SK-N-SH treated with all-trans-retinoic acid at 6 μM for 48 hours (cell line): ENCODE data around the gene CIITA.

Source experiments
- ATAC-seq: fragments of 200-7000 bp; cut with Tn5 transposase; 3 replicates; pipeline ENCODE4 v1.9.1; 2020; ENCODE audit warnings: mild to moderate bottlenecking, moderate library complexity
- BACH2 ChIP-seq: fragments of 250-450 bp; sonication (Bioruptor Pico); IDR thresholded peaks from 2 replicates; pipeline ENCODE4 v1.9.0; 2021; ENCODE audit warnings: mild to moderate bottlenecking, borderline replicate concordance
- CSDC2 ChIP-seq: fragments of 250-450 bp; sonication (Bioruptor Pico); IDR thresholded peaks from 2 replicates; pipeline ENCODE4 v1.5.0; 2020; ENCODE audit warnings: mild to moderate bottlenecking, moderate library complexity
- ESRRG ChIP-seq: fragments of 250-450 bp; sonication (Bioruptor Pico); IDR thresholded peaks from 2 replicates; pipeline ENCODE4 v1.6.1; 2021; ENCODE audit warnings: mild to moderate bottlenecking
- GLIS3 ChIP-seq: fragments of 250-450 bp; sonication (Bioruptor Pico); IDR thresholded peaks from 2 replicates; pipeline ENCODE4 v1.5.0; 2020; ENCODE audit warnings: mild to moderate bottlenecking, moderate library complexity
- ISL1 ChIP-seq: fragments of 250-450 bp; sonication (Bioruptor Pico); IDR thresholded peaks from 2 replicates; pipeline ENCODE4 v2.1.2; 2022; ENCODE audit warnings: mild to moderate bottlenecking, moderate library complexity
- PPARA ChIP-seq: fragments of 250-450 bp; sonication (Bioruptor Pico); IDR thresholded peaks from 2 replicates; pipeline ENCODE4 v1.5.0; 2020; ENCODE audit warnings: mild to moderate bottlenecking, borderline replicate concordance
- RARB ChIP-seq: fragments of 250-450 bp; sonication (Bioruptor Pico); IDR thresholded peaks from 2 replicates; pipeline ENCODE4 v1.8.0; 2021; ENCODE audit warnings: mild to moderate bottlenecking, moderate library complexity
- SNAI2 ChIP-seq: fragments of 250-450 bp; sonication (Bioruptor Pico); IDR thresholded peaks from 2 replicates; pipeline ENCODE4 v1.5.0; 2020; ENCODE audit warnings: mild to moderate bottlenecking, moderate library complexity
- TCF4 ChIP-seq: fragments of 250-450 bp; sonication (Bioruptor Pico); IDR thresholded peaks from 2 replicates; pipeline ENCODE4 v1.8.0; 2021; ENCODE audit warnings: mild to moderate bottlenecking, moderate library complexity, borderline replicate concordance
- TOX ChIP-seq: fragments of 250-450 bp; sonication (Bioruptor Pico); IDR thresholded peaks from 2 replicates; pipeline ENCODE4 v1.8.0; 2021; ENCODE audit warnings: mild to moderate bottlenecking, moderate library complexity, borderline replicate concordance
- ZC3H10 ChIP-seq: fragments of 250-450 bp; sonication (Bioruptor Pico); IDR thresholded peaks from 2 replicates; pipeline ENCODE4 v1.5.1; 2021; ENCODE audit warnings: mild to moderate bottlenecking, moderate library complexity
- ZFP30 ChIP-seq: fragments of 450-650 bp; formaldehyde crosslinking; IDR thresholded peaks from 2 replicates; pipeline ENCODE4 v1.5.0; 2022; ENCODE audit warnings: mild to moderate bottlenecking, moderate library complexity
- ZNF565 ChIP-seq: fragments of 450-650 bp; formaldehyde crosslinking; conservative IDR thresholded peaks from 2 replicates; pipeline ENCODE4 v1.5.0; 2020; ENCODE audit warnings: low read depth, mild to moderate bottlenecking, moderate library complexity
- ZNF70 ChIP-seq: fragments of 450-650 bp; formaldehyde crosslinking; IDR thresholded peaks from 2 replicates; pipeline ENCODE4 v1.5.0; 2020; ENCODE audit warnings: mild to moderate bottlenecking, moderate library complexity
- ZNF8 ChIP-seq: fragments of 450-650 bp; formaldehyde crosslinking; IDR thresholded peaks from 2 replicates; pipeline ENCODE4 v1.5.0; 2020; ENCODE audit warnings: mild to moderate bottlenecking, moderate library complexity
- TF ChIP-seq, protein P1 (sequence below): fragments of 250-450 bp; sonication (Bioruptor Pico); IDR thresholded peaks from 2 replicates; pipeline ENCODE4 v1.8.0; 2021; ENCODE audit warnings: low read depth, mild to moderate bottlenecking, moderate library complexity, borderline replicate concordance
- TF ChIP-seq, protein P2 (sequence below): fragments of 250-450 bp; sonication (Bioruptor Pico); IDR thresholded peaks from 2 replicates; pipeline ENCODE4 v1.5.1; 2020; ENCODE audit warnings: low read depth, mild to moderate bottlenecking, moderate library complexity
- TF ChIP-seq, protein P3 (sequence below): fragments of 250-450 bp; sonication (Bioruptor Pico); IDR thresholded peaks from 2 replicates; pipeline ENCODE4 v1.5.1; 2021; ENCODE audit warnings: mild to moderate bottlenecking, moderate library complexity
- TF ChIP-seq, protein P4 (sequence below): fragments of 250-450 bp; sonication (Bioruptor Pico); IDR thresholded peaks from 2 replicates; pipeline ENCODE4 v1.5.0; 2020; ENCODE audit warnings: mild to moderate bottlenecking, moderate library complexity

CIITA gene

DNA sequence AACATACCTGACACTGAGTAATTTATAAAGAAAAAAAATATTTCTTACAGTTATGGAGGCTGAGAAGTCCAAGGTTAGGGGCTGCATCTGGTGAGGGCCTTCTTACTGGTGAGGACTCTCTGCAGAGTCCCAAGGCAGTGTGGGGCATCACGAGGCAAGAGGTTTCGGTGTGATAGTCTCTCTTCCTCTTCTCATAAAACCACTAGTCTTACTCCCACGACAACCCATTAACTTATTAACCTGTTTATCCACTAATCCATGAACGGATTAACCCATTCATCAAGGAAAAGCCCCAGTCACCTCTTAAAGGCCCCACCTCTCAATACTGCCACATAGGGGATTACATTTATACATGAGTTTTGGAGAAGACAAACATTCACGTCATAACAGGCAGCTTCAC lies 20.1 kb downstream of the CIITA start (continued):
- TF ChIP-seq, protein P1, sequence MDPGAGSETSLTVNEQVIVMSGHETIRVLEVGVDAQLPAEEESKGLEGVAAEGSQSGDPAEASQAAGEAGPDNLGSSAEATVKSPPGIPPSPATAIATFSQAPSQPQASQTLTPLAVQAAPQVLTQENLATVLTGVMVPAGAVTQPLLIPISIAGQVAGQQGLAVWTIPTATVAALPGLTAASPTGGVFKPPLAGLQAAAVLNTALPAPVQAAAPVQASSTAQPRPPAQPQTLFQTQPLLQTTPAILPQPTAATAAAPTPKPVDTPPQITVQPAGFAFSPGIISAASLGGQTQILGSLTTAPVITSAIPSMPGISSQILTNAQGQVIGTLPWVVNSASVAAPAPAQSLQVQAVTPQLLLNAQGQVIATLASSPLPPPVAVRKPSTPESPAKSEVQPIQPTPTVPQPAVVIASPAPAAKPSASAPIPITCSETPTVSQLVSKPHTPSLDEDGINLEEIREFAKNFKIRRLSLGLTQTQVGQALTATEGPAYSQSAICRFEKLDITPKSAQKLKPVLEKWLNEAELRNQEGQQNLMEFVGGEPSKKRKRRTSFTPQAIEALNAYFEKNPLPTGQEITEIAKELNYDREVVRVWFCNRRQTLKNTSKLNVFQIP (CRISPR knock-in tag): no peak

DNA sequence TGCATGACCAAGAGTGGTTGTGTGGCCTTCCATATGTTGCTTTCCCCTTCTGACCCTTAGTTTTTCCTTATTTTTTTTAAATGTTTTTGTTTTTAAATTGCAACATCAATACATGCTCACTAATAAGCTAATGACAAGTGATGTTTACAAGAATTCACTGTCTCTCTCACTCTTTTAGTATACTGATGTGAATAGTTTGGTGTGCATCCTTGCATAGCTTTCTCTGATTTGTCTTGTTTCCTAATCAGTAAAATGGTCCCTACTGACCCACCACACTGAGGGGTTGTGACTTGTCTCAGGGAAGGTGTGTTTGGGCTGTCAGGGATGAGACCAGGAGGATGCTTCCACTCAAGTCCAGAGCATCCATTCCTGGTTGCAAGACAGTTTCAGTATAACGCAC lies 26.0 kb downstream of the CIITA start:
- no peak for ATAC-seq
- TF ChIP-seq ESRRG: no peak
- TF ChIP-seq RARB (CRISPR knock-in tag): no peak
- TF ChIP-seq CSDC2 (CRISPR knock-in tag): no peak
- no peak for TF ChIP-seq ZNF70 (CRISPR knock-in tag)

DNA sequence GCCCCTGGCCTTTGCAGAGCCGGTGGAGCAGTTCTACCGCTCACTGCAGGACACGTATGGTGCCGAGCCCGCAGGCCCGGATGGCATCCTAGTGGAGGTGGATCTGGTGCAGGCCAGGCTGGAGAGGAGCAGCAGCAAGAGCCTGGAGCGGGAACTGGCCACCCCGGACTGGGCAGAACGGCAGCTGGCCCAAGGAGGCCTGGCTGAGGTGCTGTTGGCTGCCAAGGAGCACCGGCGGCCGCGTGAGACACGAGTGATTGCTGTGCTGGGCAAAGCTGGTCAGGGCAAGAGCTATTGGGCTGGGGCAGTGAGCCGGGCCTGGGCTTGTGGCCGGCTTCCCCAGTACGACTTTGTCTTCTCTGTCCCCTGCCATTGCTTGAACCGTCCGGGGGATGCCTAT lies 29.5 kb downstream of the CIITA start:
- TF ChIP-seq ZNF70 (CRISPR knock-in tag) (no peak), ISL1 (no peak), CSDC2 (CRISPR knock-in tag) (no peak), SNAI2 (CRISPR knock-in tag) (no peak), ZFP30 (no peak), TCF4 (no peak), GLIS3 (CRISPR knock-in tag) (no peak), PPARA (CRISPR knock-in tag) (no peak), TOX (CRISPR knock-in tag) (no peak), ZNF565 (CRISPR knock-in tag) (no peak), BACH2 (CRISPR knock-in tag) (no peak)
- TF ChIP-seq, protein P2, sequence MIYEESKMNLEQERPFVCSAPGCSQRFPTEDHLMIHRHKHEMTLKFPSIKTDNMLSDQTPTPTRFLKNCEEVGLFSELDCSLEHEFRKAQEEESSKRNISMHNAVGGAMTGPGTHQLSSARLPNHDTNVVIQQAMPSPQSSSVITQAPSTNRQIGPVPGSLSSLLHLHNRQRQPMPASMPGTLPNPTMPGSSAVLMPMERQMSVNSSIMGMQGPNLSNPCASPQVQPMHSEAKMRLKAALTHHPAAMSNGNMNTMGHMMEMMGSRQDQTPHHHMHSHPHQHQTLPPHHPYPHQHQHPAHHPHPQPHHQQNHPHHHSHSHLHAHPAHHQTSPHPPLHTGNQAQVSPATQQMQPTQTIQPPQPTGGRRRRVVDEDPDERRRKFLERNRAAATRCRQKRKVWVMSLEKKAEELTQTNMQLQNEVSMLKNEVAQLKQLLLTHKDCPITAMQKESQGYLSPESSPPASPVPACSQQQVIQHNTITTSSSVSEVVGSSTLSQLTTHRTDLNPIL (CRISPR knock-in tag): no peak
- TF ChIP-seq, protein P1 (CRISPR knock-in tag): no peak
- TF ChIP-seq, protein P3, sequence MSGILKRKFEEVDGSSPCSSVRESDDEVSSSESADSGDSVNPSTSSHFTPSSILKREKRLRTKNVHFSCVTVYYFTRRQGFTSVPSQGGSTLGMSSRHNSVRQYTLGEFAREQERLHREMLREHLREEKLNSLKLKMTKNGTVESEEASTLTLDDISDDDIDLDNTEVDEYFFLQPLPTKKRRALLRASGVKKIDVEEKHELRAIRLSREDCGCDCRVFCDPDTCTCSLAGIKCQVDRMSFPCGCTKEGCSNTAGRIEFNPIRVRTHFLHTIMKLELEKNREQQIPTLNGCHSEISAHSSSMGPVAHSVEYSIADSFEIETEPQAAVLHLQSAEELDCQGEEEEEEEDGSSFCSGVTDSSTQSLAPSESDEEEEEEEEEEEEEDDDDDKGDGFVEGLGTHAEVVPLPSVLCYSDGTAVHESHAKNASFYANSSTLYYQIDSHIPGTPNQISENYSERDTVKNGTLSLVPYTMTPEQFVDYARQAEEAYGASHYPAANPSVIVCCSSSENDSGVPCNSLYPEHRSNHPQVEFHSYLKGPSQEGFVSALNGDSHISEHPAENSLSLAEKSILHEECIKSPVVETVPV: no peak
- TF ChIP-seq, protein P4, sequence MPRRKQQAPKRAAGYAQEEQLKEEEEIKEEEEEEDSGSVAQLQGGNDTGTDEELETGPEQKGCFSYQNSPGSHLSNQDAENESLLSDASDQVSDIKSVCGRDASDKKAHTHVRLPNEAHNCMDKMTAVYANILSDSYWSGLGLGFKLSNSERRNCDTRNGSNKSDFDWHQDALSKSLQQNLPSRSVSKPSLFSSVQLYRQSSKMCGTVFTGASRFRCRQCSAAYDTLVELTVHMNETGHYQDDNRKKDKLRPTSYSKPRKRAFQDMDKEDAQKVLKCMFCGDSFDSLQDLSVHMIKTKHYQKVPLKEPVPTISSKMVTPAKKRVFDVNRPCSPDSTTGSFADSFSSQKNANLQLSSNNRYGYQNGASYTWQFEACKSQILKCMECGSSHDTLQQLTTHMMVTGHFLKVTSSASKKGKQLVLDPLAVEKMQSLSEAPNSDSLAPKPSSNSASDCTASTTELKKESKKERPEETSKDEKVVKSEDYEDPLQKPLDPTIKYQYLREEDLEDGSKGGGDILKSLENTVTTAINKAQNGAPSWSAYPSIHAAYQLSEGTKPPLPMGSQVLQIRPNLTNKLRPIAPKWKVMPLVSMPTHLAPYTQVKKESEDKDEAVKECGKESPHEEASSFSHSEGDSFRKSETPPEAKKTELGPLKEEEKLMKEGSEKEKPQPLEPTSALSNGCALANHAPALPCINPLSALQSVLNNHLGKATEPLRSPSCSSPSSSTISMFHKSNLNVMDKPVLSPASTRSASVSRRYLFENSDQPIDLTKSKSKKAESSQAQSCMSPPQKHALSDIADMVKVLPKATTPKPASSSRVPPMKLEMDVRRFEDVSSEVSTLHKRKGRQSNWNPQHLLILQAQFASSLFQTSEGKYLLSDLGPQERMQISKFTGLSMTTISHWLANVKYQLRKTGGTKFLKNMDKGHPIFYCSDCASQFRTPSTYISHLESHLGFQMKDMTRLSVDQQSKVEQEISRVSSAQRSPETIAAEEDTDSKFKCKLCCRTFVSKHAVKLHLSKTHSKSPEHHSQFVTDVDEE (CRISPR knock-in tag): no peak
- ATAC-seq: no peak

- no peak for ATAC-seq
- TF ChIP-seq SNAI2 (CRISPR knock-in tag) (no peak), ZNF8 (CRISPR knock-in tag) (no peak), BACH2 (CRISPR knock-in tag) (no peak), ZC3H10 (no peak), CSDC2 (CRISPR knock-in tag) (no peak)
- TF ChIP-seq, all 23 proteins: peak for 0
Observed at GRCh38 chr16:10906914-10907756, 30.1 kb downstream of the CIITA start.
